NCI-H345 (cell line): ENCODE measurements around the gene GPR101.
"Not testable (repeated sequence)": the region's sequence is repeated elsewhere in the genome, so short reads cannot be mapped to it uniquely, and the experiment has no call there.

ENCODE experiments used
- DNase-seq: peaks from one replicate; lab custom pipeline; 2025; lab: John Stamatoyannopoulos, UW

GPR101 gene

DNA sequence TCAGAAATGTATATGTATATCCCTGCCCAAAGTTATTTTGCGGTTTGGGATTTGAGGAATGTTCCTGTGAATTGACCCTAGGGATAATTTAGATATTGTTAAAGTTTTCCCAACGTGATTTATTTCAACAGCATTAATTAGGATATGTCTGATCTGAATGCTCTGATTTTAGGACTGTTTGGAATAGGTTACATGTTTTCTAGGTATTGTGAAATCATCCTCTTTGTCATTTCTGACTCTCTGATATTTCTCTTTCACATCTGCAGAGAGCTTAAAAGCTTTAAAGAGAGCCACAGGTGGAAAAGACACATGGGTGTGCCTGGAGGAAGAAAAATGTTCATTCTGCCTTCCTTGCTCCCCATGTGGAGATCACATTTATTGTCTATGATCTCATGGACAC, 5.1 kb downstream of the GPR101 start:
- DNase-seq: no peak

DNA sequence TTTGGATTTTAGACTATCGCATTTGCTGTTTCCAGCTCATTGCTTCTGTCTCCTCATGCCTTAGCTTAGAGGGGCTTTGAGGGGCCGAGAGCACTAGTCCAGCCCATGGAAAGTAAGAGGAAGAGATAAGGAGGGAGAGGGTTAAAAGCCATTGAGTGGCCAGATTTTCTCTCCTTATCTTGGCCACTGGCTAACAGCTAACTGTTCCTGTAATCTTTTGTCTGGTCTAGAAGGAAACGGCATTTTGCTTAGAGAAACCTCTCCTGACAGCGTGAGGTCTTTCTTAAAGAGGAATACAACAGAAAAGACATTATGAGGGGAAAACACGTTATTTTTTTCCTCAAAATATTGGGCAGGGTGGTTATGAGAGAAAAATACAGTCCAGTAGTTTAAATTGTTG, 7.9 kb downstream of the GPR101 start:
- no peak for DNase-seq

- DNase-seq: not testable (repeated sequence)
Measured at GRCh38 chrX:137000236-137000635, 33.6 kb downstream of the GPR101 start.

GRCh38 chrX:136999024-136999423, 34.8 kb downstream of the GPR101 start:
- no peak for DNase-seq
